Activated CD8-positive, alpha-beta memory T cell treated with anti-CD3 and anti-CD28 coated beads for 4 hours (primary cell): ENCODE results near the gene ALDH4A1.

Source experiments
- DNase-seq, 2 donors: peaks; one replicate each; pipeline ENCODE4 v3.0.0-alpha.2; 2020; ENCODE audit warnings: low read depth in 2 of 2

ALDH4A1 gene

DNA sequence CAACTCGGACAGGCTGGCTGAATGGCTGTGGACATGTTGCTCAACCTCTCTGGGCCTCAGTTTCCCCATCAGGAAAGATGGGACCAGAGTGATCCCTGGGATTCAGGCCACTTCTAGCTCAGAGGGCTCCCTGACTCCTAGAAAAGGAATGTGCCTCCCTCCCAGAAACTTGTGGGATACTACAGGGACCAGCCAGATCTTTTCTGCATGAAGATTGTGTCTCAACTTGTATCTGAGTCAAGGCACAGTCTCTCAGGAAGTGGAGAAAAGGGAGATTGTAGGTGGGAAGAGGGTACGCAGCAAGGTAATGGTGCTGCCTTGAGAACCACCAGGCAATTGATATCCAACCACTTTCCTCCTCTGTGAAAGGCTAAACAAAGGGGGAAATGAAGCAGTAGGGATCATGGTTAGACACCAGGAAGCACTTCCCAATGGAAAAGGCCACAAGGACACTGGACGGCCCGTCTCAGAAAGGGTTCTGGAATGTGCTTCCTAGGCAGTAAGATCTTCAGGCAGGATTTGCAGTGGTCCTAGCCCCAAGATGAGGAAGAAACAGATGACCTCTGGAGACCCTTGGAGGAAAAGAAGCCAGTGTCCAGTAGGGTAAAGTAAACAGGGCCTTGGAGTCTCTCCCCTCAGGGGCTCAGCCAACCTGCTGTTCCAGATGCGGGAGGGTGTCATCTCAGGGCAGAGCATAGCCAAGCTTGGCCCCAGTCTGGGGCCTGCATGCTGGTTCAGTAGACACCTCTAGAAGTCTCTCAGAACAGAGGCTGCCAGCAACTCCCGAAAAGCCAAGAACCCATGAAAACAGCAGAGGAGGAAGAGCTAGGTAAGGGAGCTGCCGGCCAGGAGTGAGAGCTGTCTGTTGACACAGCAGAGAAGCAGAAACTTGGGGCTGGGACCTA is 37.3 kb upstream of the ALDH4A1 start:
- DNase-seq = no peak

DNA sequence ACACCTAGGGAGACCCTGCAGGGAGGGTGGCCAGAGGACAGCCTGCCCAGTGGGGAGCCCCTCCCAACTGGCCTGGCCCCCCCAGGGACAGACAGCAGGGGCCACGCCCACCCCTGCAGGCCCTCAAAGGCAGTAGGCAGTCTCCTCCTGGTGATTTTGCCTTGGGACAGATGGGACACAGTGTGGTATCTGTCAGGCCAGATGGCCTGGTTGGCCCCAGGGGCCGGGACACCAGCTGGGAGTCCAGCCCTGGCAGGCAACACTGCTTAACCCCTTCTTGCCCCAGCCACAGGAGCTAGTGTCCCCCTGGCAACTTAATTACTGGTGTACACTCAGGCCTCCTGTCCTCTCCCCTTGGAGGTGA is 36.3 kb upstream of the ALDH4A1 start:
- DNase-seq = no peak

DNA sequence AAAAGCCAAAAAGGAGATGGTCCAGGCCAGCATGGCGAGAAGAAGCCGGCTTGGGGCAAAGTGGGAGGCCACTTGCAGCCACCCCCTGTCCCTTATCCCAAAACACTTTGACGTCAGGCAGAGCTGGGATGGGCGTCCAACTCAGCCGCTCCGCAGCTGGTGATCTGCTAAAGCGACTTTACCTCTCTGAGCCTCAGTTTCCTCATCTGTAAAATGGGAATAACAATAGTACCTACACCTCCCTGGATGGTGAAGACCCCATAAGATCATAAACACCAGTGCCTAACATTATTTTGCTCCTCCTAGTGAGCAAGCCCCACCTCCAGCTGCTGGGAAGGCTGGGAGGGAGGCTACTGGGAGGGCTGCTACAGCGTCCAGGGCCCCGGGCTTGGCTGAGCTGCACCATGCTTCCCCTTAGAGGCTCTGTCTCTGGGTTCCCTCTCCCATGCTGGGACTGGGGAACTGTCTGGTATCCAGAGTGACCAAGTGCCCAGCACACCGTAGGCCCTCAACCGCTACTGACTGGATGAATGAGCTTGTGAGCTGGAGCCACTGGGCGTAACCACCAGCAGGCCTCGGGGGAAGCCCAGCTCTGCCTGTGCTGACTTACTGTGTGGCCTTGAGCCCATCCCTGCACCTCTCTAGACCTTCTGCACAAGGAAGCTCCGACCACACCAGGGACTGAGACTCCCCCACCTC is 35.8 kb upstream of the ALDH4A1 start:
- no peak for DNase-seq

DNA sequence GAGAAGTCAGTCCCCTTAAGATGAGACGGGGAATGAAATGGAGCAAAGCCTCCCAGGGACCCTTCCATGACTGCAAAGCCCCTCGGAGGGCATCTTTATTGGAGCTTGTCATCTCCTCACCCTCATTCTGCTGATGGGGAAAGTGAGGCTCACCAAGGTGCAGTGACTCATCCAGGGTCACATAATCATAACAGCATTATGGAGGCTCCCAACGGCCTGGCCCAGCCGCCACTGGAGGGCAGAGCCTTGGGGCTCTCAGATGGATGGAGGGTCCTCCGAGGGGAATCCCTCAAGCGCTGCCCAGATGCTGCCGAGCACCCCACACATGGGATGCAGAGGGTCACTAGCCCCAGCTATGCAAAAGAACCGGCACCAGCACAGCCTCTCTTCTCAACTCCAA is 35.2 kb upstream of the ALDH4A1 start:
- DNase-seq = no peak

DNA sequence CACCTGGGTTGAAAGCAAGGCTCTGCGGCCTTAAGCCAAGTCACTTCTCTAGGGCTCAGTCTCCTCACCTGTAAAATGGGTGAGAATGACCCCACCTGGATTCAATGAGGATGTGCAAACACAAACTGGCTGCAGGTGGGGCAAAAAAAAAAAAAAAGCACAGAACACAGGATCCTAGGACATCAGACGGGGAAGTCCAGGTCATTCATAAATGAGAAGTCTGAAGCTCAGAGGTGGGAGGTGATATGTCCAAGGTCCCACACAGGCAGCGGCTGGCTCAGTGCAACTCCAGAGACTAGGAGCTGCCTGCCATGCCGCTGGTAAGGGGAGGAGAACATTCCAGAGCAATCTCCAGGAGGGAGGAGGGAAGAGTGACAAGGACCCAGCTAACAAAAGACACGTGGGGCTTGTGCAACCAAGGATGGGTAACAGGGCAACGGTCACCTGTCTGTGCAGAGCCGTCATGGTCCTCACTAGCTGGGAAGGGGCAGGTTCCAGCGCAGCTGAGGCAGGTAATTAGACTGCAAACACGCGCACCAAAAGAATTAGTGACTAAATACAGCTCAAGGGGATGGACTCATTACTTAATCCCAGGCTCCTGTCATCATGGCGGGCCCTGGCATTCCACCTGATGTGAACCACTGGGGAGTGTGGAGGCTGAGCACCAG is 34.6 kb upstream of the ALDH4A1 start:
- no peak for DNase-seq

DNA sequence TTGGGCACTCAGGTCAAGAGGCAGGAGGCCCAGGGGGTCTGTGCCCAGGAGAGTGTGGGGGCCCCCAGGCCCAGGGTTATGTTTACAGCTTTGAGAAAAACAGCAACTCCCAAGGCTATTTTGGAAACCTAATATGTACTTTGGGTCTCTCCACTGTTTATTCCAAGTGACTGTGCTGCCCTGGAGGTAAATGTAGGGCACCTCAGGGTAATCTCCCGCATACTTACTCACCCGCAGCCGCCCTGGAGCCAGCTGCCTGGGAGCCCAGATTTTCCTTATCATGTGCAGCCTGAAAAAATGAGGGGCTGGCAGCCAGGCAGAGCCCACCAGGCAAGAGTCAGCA is 34.1 kb upstream of the ALDH4A1 start:
- DNase-seq = no peak

DNA sequence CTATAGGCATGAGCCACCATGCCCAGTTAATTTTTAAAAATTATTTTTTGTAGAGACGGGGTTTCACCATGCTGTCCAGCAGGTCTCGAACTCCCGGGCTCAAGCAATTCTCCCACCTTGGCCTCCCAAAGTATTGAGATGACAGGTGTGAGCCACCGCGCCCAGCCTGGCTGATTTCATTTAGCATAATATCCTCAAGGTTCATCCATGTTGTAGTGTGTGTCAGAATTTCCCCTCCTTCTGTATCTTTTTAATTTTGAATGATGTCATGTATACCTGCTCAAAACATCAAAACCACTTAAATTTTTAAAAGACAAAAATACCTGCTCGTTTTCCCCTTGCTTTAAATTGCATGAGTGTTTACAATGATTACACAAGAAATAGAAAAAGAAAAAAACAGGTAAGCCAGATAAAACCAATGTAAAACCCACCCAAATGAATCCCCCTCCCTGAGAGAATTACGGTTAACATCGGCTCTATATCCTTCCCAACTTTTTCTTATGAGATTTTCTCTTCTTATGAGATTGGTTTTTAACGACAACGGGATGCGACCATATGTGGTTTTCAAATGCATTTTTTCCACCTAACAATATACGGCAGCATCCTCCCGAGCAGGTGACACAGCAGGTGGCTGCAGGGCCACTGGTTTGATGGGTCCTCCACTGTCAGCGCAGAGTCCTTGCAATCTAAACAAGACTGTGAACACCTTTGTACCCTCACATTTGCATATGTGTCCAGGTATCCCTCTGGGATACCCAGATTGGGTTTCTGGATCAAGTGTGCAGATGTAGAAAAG is 32.0 kb upstream of the ALDH4A1 start:
- no peak for DNase-seq

DNA sequence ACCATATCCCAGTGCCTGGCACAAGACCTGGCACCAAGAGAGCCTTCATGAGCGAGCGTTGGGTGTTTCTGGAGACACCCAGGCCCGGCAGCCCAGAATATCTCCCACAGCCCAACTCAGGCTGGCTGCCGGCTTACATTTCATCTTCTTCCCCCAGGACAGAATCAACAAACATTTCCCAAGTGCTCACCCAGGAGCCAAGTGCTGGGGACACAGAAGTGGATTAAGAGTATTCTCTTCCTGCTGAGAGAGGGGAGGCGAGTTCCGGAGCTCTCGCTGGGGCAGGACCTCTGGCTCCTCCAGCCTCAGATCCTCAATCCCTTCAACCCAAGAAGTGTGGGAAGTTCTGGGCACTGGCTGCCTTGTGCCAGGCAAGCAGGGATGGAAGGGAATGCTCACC is 30.5 kb upstream of the ALDH4A1 start:
- no peak for DNase-seq

DNA sequence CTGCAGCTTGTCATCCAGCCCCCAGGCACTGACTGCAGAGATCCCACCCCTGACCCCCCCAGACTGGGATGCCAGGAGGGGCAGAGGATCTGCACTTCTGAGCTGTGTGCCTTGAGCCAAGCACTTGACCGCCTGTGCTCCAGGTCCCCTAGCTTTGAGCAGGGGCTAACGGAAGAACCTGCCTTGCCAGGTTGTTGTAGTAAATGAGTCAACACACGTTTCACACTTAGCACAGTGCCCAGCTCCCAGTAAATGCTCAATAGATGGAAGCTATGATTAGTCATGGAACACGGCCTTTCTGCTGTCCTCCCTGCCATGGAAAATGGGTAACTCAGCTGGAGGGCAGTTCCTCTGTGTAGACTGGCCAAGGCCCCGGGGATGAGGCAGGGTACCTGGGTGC is 30.0 kb upstream of the ALDH4A1 start:
- DNase-seq = no peak

DNA sequence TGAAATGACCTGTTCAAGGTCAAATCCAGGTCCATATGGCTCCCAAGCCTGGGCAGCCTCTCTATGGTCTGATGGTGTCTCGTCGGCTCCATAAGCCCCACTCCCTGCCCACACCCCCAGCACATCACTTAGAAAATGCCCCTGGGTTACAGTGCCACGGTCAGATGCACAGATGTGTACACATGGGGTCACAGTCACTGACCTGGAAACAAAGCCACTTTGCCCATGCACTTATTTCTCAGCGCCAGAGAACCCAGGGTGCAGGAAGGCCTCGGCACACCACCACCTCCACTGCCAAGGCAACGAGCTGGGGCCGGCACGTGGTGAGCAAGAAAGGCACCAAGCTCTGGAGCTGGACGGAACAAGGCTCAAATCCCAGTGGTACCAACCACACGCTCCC is 29.4 kb upstream of the ALDH4A1 start:
- no peak for DNase-seq

DNA sequence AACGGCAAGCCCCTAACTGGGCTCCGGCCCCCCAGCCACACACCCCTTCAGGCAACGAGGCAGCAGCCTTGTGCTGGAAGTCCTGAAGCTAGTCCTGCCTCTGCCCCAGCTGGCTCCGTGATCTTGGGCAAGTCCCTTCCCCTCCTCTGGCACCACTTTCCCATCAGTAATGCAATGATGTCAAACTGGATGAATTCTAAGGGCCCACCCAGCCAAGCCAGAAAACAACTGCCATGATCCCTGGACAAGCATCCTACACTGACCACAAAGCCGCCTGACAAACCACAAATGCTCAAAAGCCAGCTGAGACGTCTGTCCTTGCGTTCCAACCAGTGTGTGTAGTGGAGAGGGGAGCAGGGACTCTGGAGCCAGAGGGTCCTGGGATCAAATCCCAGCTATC is 27.3 kb upstream of the ALDH4A1 start:
- DNase-seq = no peak

DNA sequence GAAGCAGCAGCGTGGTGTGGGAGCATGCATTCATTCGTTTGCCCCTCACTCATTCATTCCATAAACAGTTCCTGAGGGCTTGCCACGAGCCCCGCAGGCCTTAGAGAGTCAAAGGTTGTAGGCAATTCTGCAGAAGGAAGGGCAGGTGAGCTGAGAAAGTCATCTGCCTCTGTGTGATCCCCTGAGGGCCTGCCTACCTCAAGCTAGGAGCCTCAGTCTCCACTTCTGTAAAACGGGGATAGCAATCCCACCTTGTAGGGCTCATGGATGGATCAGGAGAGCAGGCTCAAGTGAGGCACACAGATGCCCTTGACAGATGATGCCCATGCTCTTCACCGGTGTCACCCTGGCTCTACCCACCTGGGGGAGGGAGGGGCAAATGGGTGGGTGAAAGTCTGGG is 26.6 kb upstream of the ALDH4A1 start:
- no peak for DNase-seq

DNA sequence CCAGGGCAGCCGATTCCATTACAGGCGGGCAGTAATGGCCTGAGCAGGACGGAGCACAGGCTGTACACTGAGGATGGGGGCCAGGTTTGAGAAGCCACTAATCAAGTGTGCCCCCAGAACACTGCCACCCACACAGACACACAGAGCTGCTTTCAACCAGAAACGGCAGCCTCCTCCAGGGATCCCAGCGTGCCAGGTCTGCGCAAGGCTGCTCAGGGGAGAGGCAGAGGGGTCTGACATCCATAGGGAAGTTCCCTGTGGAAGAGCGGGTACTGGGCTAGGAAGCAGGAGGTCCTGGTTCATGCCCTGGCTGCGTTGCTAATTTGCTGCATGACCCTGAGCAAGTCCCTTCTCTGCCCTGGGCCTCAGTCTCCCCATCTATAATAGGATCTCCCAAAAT is 26.1 kb upstream of the ALDH4A1 start:
- DNase-seq = no peak

DNA sequence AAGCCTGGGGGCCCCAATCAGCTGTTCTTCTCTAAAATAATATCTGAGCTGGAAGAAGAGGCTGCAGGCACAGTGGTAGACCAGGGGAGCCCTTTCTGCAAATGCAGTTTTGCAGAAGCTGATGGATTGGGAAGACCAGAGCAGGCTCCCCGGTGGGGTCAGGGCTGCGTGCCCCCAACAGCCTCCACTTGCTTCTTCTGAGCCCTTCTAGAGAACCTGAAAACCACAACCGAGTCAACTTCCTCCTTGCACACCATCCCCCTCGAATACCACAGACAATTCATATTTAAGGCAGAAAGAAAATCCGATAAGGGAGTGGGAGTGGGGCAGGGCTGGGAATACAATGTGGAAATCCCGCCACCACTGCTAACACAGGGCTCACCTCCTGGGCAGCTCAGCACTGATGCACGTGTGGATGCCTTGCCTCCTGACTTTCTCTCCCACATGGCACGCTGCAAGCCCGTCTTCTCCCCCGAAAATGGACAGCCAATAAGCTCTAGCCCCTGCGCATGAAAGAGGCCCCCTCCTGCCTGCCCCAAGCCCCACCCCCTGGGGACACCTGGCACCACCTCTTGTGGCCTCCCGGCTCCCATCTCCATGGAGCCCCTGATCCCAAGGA is 25.4 kb upstream of the ALDH4A1 start:
- DNase-seq = peak in 1 of 2 donors; percentile 19

DNA sequence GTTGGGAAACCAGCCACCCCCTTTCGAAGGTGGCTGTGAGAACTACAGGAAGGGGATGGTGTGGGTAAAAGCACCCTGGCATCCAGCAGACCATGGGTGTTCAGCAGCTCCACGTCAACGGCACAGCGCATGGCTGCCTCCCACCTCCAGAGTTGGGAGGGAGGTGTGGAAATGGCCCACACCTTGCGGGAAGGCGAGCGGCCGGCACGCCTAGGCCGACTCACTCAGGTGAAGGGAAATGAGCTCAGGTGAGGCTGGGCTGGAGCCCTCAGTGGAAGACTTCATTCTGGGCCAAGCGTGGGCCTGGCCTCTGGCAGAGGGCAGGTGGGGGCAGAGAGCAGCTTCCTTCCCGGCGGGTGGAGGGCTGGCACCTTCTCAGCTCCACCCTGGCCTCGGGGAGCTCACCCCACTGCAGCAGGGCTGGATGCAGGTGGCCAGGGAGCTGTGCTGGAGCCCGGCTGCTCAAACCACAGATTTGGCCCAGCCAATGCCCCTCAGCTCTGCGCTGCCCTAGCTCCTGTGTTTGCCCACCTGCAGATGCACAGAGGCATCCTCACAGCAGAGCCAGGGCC is 24.8 kb upstream of the ALDH4A1 start:
- no peak for DNase-seq

DNA sequence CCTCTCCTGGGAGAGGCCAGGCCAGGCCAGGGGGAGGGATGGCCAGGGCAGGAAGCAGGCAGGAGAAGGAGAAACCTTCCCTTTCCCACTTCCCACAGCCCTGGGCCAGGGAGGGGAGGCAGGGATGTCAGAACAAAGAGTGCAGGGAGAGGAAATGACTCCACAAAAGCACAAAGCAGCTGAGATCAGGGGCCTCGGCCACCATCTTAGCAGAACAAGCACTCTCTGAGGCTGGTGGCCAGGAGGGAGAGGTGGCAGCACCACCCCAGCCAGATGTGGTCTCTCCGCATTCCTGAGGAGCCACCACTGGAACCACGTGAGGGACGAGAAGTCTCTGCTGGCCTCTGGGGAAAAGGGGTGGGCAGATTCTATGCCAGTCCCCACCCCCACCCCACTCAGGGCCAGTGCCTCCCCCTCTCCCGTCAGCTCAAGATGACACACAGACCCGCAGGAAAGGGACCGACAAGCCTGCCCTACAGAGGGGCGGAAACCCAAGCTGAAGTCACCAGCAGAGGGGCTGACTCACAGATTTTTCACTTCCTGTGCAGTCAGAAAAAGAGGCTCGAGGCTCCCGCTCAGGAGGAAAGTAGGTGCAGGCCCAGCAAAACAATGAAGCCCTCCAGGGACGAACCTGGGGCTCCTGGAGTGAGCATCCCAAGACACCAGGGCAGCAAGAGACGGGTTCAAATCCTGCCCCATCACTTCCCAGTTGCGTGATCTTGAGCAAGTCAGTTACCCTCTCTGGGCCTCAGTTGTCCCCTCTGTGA is 24.1 kb upstream of the ALDH4A1 start:
- peak; percentile 62 to 82 for DNase-seq

DNA sequence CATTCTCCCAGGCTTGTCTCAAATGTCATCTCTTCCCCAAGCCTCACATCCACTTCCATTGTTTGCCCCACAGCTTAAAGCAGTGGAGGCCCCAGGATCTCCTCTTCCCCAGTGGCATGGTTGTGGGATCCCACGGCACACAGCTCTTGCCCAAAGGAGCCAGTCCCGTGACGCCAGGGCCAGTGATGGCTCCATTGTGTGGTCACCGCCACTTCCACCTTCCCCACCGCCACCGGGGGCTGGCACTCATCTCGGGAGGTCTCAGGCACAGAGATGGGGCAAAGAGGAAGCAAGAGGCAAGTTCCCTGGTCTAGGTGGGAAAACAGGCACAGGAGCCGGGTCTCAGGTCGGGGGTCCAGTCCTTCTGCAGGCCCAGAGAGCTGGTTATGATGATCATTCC is 22.9 kb upstream of the ALDH4A1 start:
- no peak for DNase-seq

DNA sequence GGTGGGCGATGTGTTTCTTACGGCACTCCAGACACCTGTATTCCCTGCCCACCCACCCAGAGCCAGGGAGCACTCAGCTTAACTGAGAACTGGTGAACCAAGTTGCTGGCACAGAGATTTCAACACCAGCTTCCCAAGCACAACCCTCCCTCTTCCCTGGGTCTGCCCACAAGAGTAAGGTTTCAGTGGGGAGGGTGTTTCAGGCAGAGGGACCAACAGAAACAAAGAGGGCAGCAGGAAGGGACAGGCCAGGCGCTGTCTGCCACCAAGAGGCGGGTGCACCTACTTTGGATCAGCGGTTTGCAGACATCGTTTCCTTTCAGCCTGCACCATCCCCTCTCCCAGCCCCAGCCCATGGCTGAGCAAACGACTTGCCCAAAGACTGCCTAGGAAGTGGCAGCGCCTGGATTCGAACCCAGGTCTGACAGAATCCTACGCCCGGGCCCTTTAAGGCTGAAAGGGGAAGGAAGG is 21.9 kb upstream of the ALDH4A1 start:
- DNase-seq = no peak

DNA sequence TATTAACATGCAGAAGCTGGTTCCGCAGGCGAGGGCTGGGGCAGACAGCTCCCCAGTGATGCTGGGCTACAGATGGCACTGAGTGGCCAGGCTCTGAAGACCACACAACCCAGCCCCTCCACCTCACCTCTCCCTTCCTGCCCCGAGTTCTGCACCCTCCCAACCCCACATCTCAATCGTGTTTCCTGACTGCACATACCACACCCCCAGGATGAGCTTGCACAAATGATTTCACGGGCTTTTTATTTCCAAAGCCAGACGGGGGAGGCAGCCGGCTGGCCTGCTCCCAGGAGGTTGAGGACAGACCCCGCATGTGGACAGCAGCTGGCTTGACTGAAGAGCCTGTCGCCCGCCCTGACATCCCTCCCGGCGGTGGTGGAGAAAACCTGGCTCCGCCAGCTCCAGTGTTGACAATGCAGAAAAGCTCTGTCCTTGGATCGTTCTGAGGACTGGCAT is 21.4 kb upstream of the ALDH4A1 start:
- DNase-seq = no peak
